SH-SY5Y (cell line): Measurements from ENCODE around the gene PCARE.

ENCODE experiments used
- GATA2 ChIP-seq: IDR thresholded peaks from 2 replicates; pipeline ENCODE4 v1.6.1; 2011; ENCODE audit warnings: mild to moderate bottlenecking, low read depth, low read length
- GATA3 ChIP-seq: IDR thresholded peaks from 2 replicates; pipeline ENCODE4 v1.6.1; 2011; ENCODE audit warnings: low read depth, mild to moderate bottlenecking, low read length, moderate library complexity

PCARE gene

DNA sequence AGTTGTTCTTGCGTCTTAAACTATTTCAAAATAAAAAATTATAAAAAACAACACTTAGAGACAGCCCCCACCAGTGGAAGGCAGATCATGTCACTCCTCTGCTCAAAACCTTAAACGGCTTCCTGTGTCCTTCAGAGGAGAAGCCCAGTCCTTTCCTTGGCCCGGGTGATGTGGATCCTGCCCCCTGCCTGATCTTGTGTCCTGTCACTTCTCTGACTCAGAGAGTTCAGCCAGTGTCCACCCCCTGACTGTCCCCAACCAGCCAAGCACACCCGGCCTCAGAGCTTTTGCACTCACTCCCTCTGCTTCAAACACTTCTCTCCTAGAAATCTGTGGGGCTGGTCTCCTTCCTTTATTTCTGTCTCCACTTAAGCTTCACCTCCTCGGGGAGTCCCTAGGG is 57.8 kb downstream of the PCARE start:
- no peak for TF ChIP-seq GATA2
- TF ChIP-seq GATA3: no peak

DNA sequence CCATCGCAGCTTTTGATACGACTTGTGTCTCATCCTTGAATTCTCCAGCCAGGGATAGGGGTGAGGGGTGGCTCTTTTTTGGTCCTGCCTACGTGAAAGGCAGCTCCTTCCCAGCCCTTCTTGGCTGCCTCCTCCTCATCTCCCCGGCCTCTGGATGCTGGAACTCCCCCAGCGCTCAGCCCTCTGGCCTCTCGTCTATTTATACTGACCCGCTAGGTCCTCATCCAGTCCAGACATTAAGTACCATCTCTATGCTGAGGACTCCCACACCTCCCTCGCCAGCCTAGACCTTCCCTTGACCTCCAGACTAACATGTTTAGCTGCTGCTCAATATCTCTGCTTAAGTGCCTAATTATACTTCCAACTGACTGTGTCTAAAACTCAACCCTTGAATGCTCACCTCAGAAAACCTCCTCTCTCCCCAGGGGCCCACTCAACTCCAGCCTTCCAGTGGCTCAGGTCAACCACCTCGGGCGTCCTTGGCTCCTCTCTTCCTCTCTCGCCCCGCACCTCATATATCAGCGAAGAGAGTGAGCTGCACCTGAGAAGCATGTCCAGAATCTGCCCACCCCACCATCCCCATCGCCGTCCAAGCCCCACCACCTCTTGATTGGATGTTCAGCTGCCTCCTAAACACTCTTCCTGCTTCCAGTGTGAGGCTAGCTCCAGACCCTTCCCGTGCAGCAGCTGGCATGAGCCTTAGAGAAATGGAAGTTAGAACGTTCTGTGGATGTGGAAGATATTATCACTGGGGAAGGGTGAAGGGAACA is 58.4 kb downstream of the PCARE start:
- no peak for TF ChIP-seq GATA2
- no peak for TF ChIP-seq GATA3

DNA sequence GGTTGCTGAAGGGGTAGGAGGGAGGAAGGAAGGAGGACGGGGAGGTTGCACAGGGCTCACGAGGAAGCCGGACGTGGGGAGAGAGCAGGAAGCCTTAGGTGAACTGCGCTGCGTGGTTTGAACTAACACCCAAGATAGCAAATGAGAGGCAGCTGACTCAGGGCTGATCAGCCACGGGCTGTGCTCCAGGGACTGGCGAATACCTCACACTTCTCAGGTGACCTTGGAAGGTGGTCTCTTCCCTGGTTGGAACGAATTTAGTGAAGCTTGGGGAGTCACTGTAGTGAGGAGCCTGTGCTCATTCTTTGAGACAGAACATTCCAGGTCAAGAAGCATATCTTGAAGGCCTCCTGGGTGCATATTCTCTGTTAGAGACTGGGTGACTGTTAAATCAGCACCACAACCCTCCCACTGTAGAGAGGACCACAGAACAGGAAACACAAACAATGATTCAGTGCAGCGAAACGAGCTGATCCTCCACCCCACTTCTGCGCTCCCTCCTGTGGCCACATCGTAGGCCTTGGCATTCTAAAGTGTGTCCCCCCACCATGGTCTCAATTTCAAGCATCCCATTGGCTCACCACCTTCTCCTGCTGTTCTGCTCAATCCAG is 59.4 kb downstream of the PCARE start:
- no peak for TF ChIP-seq GATA3
- no peak for TF ChIP-seq GATA2

DNA sequence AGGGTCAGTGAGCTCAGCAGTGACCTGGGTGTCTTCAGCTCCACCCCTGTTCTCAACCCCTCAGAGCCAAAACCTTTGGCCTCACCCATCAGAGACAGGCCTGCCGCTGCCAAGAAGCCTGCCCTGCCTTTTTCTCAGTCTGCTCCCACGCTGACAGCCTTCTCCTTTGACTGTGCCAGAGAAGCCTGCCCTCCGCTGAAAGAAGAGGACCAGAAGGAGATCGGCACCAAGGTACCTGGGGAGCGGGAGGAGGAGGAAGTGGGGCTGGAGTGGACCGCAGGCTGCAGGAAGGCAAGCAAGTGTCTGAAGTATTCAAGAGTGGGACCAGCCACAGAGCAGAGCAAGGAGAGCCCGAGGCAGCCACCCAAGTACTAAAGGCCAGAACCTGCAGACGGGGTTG is 60.0 kb downstream of the PCARE start:
- TF ChIP-seq GATA2: no peak
- no peak for TF ChIP-seq GATA3

DNA sequence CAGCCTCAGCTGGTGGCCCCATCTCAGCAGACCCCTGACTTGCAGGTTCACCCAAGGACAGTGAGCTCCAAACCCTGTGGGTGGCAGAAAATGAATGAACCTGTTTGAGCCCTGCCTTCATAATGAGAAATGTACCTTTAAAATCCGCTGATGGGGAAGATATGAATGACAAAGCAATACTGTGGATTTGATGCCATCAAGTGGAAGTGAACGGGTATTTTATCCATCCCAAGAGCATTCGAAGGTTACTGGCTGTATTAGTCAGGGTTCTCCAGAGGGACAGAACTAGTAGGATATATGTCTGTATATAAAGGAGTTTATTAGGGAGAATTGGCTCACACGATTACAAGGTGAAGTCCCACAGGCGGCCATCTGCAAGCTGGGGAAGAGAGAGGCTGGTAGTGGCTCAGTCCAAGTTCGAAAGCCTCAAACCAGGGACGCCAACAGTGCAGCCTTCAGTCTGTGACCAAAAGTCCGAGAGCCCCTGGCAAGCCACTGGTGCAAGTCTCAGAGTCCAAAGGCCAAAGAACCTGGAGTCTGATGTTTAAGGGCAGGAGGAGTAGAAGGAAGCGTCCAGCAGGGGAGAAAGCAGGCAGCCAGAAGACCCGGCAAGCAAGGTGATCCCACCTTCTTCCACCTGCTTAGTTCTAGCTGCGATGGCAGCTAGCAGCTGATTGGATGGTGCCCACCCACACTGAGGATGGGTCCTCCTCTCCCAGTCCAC is 61.1 kb downstream of the PCARE start:
- TF ChIP-seq GATA2 (peak; percentile 23; the same call in 1 of the 2 replicates), GATA3 (no peak)

DNA sequence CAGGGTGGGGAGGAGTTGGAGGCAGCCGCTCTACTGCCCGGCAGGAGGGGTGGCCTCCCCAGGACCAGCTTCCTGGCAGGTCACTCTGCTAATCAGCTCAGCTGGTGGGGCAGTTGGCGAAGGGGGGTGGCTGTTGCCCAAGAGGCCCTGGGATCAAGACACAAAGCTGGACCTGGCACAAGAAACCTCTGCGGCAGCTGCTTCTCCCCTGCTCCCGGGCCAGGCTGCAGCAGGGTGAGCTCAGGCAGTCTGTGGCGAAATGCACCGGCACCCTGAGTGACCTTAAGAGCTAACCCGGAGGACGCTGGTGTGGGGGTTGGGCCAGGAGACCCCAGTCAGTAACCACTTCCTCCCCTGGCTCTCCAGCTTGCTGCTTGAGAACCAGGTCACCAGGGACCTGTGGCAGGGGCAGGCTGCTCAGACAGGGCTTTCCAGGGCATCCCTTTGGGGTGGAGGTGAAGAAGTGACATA is 62.1 kb downstream of the PCARE start:
- TF ChIP-seq GATA3: no peak
- no peak for TF ChIP-seq GATA2
